ENCODE results near the gene LYPD3.
A peak's percentile ranks its signal among the peaks of the same experiment; 100 is the strongest.

The LYPD3 gene

GRCh38 chr19:43474986-43475705, 9.7 kb upstream of the LYPD3 start:
- Mint-ChIP-seq H3K9me3 (no peaks in the 10 kb centered on the region), H3K27me3 (no peaks in the 10 kb centered on the region), H3K4me3 (peak overlapping the region; percentile 74 to 85), H3K4me1 (peaks cover 55% of the 10 kb centered on the region), H3K27ac (peak overlapping the region; percentile 82 to 89)
- ATAC-seq (peak; percentile 90), DNase-seq (peak; percentile 90 to 92)

DNA sequence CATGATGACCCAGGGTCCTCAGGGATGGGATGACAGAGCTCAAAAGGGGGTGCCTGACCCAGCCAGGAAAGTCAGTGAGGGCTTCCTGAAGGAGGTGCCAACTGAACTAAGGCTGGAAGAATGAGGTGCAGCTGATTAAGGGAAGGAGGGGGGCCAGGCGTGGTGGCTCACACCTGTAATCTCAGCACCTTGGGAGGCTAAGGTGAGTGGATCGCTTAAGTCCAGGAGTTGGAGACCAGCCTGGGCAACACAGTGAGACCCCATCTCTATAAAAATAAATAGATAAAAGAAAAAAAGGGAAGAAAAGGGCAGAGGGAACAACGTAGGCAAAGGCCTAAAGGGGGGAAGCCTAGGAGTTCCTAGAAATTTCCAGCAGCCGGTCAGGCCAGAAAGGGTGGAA, 9.1 kb upstream of the LYPD3 start:
- Mint-ChIP-seq H3K4me1 (peaks cover 58% of the 10 kb centered on the region), H3K27ac (no peak overlapping the region), H3K4me3 (peak overlapping the region; percentile 74 to 85), H3K9me3 (no peaks in the 10 kb centered on the region), H3K27me3 (no peaks in the 10 kb centered on the region)
- DNase-seq (no peak), ATAC-seq (no peak)

DNA sequence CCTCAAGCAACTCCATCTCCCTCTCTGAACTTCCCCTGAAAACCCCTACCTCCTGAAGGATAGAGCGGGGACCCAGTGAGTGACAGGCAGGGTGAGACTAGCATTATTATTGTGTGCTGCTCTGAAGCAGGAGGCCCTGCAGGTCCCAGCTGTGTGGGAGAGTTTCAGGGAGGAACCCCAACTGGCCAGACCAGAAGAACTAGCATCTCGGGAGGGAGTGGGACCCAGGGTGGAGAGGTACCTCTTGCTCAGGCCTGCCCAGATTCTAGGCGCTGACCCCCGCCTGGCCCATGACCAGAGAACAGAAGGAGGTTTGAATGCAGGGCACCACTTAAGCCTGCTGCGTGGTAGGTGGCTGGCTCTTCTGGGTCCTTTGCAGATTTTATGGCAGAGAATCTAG, 5.7 kb upstream of the LYPD3 start:
- no peak for ATAC-seq
- Mint-ChIP-seq H3K4me3 (no peak overlapping the region), H3K4me1 (peaks cover 85% of the 10 kb centered on the region)

DNA sequence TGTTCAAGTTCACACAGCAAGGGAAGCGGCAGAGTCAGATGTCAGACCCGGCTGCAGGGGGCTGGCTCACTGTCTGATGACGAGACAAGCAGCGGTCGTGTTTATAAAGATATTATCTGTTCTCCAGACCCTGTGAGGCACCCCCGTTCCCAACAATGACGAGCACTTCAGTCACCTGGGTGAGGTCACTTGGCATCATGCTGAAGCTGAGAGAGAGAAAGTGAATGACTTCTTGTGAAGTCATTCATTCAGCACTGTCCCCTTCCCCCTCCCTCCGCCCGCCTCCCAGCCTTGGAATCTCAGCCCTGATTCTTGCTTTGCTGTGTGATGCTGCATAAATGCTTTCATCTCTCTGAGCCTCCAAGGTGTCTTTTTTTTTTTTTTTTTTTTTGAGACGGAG, 4.9 kb upstream of the LYPD3 start:
- Mint-ChIP-seq H3K4me1 (peaks cover 88% of the 10 kb centered on the region), H3K4me3 (peak overlapping the region; percentile 66 to 77), H3K27me3 (no peaks in the 10 kb centered on the region), H3K9me3 (no peaks in the 10 kb centered on the region), H3K27ac (peak overlapping the region; percentile 78 to 87)
- DNase-seq (peak in 1 of 2 donors; percentile 23), ATAC-seq (peak; percentile 41)

More for the DNA sequence above, 5.7 kb upstream of the LYPD3 start:
- no peak for DNase-seq
- Mint-ChIP-seq H3K9me3 (no peaks in the 10 kb centered on the region), H3K27me3 (no peaks in the 10 kb centered on the region), H3K27ac (no peak overlapping the region)

GRCh38 chr19:43469160-43469480, 3.7 kb upstream of the LYPD3 start:
- no peak overlapping the region for H3K27ac Mint-ChIP-seq
- no peak overlapping the region for H3K4me3 Mint-ChIP-seq
- DNase-seq (no peak), ATAC-seq (no peak)
- H3K4me1 Mint-ChIP-seq: peaks cover 85% of the 10 kb centered on the region
- no peaks in the 10 kb centered on the region for H3K9me3 Mint-ChIP-seq
- no peaks in the 10 kb centered on the region for H3K27me3 Mint-ChIP-seq

- DNase-seq (no peak), ATAC-seq (no peak)
- Mint-ChIP-seq H3K27ac (peak overlapping the region; percentile 65 to 86), H3K9me3 (no peaks in the 10 kb centered on the region), H3K4me1 (peaks cover 82% of the 10 kb centered on the region), H3K27me3 (no peaks in the 10 kb centered on the region), H3K4me3 (peak overlapping the region in 1 of 2 donors; percentile 29)
These were observed 3.1 kb upstream of the LYPD3 start for GRCh38 chr19:43468354-43469159.

DNA sequence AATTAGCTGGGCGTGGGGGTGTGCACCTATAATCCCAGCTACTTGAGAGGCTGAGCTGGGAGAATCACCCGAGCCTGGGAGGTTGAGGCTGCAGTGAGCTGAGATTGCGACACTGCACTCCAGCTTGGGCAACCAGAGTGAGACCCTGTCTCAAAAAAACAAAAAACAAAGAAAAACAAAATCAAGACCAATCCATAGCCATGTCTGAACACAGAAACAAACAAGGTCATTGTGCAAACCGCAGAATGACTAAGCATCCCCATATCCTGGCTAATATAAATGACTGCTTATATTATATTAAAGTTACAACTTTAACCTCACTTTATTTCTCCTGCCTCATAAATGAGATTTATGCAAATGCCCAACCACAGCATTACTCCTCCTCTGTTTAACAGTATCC, 2.3 kb upstream of the LYPD3 start:
- H3K27me3 Mint-ChIP-seq: no peaks in the 10 kb centered on the region
- H3K4me1 Mint-ChIP-seq: peaks cover 73% of the 10 kb centered on the region
- ATAC-seq (no peak), DNase-seq (no peak)
- H3K9me3 Mint-ChIP-seq: no peaks in the 10 kb centered on the region
- peak overlapping the region in 1 of 2 donors; percentile 86 for H3K27ac Mint-ChIP-seq
- no peak overlapping the region for H3K4me3 Mint-ChIP-seq

DNA sequence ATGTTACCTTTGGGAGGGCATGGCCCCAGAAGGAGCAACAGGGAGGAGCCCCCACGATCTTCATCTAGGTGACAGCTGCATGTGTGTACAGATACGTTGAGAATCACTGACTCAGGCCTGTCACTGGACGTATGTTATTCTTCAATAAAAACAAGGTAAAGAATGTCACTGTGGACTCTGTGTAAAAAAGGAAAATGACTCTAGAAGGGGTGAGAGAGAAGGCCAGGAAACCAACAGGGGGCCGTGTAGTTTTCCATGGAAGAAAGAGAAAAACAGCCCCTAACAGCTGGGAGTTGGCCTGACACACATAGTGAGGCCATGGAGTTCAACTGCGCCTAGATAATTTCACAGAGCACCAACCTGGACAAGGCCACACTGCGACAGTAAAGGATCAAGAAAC, 1.9 kb upstream of the LYPD3 start:
- H3K4me1 Mint-ChIP-seq: peaks cover 71% of the 10 kb centered on the region
- no peaks in the 10 kb centered on the region for H3K27me3 Mint-ChIP-seq
- H3K4me3 Mint-ChIP-seq: no peak overlapping the region
- H3K9me3 Mint-ChIP-seq: no peaks in the 10 kb centered on the region
- H3K27ac Mint-ChIP-seq: peak overlapping the region in 1 of 2 donors; percentile 79
- ATAC-seq (no peak), DNase-seq (no peak)

DNA sequence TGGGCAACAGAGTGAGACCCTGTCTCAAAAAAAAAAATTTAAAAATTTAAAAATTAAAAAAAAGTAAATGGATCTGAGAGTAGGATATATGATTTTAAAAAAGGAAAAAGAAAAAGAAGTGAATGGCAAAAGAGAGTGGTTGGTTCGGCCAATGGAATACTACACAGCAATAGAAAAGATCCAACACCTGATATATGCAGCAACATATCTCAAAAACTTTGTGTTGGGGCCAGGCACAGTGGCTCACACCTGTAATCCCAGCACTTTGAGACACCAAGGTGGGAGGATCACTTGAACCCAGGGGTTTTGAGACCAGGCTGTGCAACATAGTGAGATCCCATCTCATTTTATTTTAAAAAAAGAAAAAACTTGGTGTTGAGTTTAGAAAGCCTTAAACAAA, 1.4 kb upstream of the LYPD3 start:
- no peaks in the 10 kb centered on the region for H3K9me3 Mint-ChIP-seq
- H3K4me3 Mint-ChIP-seq: no peak overlapping the region
- no peaks in the 10 kb centered on the region for H3K27me3 Mint-ChIP-seq
- DNase-seq (no peak), ATAC-seq (no peak)
- H3K27ac Mint-ChIP-seq: no peak overlapping the region
- peaks cover 73% of the 10 kb centered on the region for H3K4me1 Mint-ChIP-seq

- peak; percentile 63 for ATAC-seq
- Mint-ChIP-seq H3K27ac (peak overlapping the region; percentile 88 to 96), H3K27me3 (no peaks in the 10 kb centered on the region), H3K4me1 (peaks cover 63% of the 10 kb centered on the region), H3K4me3 (peak overlapping the region; percentile 86 to 91), H3K9me3 (no peaks in the 10 kb centered on the region)
- DNase-seq: no peak
These were observed 1.2 kb downstream of the LYPD3 start for GRCh38 chr19:43464134-43464775.

- Mint-ChIP-seq H3K4me3 (peak overlapping the region; percentile 86 to 91), H3K27ac (peak overlapping the region; percentile 88 to 96), H3K4me1 (peaks cover 56% of the 10 kb centered on the region), H3K9me3 (no peaks in the 10 kb centered on the region), H3K27me3 (no peaks in the 10 kb centered on the region)
- DNase-seq: peak; percentile 98
- peak; percentile 89 for ATAC-seq
These were observed 1.9 kb downstream of the LYPD3 start for GRCh38 chr19:43463381-43464133.

DNA sequence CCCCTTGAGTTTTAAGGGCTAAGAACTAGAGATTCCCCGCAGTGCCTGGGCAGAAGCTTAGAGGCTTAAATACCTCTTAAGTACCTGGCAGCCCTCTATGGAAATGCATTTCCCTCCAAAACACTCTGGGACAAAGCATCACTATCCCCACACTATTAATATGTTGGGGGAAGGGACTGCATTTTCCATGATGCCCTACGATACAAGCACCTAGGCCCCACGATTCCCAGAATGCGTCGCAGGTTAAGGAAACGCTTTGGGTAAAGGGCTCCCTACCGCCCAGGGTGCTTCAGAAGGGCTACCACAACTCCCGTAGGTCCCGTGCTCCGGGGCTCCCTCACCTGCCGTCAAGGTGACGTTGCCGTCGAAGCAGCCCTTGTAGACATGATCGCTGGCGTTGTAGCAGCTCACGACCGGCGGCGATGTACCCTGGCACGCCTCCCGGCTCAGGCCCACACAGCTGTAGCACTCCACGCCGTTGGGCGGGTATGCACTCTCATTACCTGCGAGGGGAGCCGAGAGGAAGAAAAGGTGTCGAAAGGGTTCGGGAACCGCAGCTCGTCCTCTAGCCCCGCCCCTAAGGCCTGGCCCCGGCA, 2.5 kb downstream of the LYPD3 start:
- peaks cover 49% of the 10 kb centered on the region for H3K4me1 Mint-ChIP-seq
- no peaks in the 10 kb centered on the region for H3K9me3 Mint-ChIP-seq
- DNase-seq (no peak), ATAC-seq (no peak)
- peak overlapping the region; percentile 86 to 91 for H3K4me3 Mint-ChIP-seq
- H3K27ac Mint-ChIP-seq: peak overlapping the region; percentile 42 to 71
- no peaks in the 10 kb centered on the region for H3K27me3 Mint-ChIP-seq

DNA sequence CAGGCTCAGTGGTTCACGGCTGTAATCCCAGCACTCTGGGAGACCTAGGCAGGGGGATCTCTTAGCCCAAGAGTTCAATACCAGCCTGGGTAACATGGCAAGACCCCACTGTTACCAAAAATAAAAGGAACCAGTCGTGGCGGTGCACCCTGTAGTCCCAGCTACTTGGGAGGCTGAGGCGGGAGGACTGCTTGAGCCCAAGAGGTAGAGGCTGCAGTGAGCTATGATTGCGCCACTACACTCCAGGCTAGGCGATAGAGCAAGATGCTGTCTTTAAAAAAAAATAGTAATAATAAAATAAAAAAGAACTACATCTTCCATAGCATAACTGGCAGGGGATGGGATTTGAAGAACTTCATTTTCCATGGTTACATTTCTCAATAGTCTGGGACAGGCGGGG, 3.0 kb downstream of the LYPD3 start:
- H3K4me3 Mint-ChIP-seq: peak overlapping the region; percentile 86 to 91
- no peaks in the 10 kb centered on the region for H3K9me3 Mint-ChIP-seq
- no peaks in the 10 kb centered on the region for H3K27me3 Mint-ChIP-seq
- ATAC-seq: no peak
- peaks cover 44% of the 10 kb centered on the region for H3K4me1 Mint-ChIP-seq
- no peak for DNase-seq
- H3K27ac Mint-ChIP-seq: no peak overlapping the region

DNA sequence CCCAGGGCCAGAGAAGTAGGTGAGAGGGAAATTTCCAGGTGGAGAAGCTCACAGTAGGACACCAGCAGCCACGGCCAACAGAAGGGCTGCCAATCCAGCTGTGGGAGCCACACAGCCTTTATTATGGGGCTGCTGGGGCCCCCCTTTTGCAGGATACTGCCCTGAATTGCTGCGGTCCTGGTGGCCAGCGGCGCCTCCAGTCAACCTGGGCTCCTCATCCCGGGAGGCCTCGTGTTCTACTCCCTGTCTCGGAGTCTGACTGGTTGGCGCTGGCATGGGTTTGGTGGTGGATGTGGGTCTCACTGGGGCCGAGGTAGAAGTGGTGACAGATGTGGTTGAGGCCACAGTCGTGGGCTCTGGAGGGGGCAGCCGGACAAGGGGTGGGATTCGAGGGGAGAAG, 4.1 kb downstream of the LYPD3 start:
- Mint-ChIP-seq H3K4me3 (peak overlapping the region in 1 of 2 donors; percentile 57), H3K27me3 (no peaks in the 10 kb centered on the region), H3K9me3 (no peaks in the 10 kb centered on the region), H3K27ac (peak overlapping the region in 1 of 2 donors; percentile 73), H3K4me1 (peaks cover 40% of the 10 kb centered on the region)
- no peak for ATAC-seq
- no peak for DNase-seq

Data from stimulated activated naive CD8-positive, alpha-beta T cell treated with anti-CD3 and anti-CD28 coated beads, Interleukin-15, amount 100 ng/mL, for 72 hours (primary cell).